Stimulated activated CD4-positive, alpha-beta T cell treated with anti-CD3 and anti-CD28 coated beads, Interleukin-12 subunit alpha, Interleukin-12 subunit beta, amount 100 ng/mL, for 4 hours (primary cell): ENCODE data around the gene HIPK3.

Experiments used
- DNase-seq: peaks from one replicate; pipeline ENCODE4 v3.0.0-alpha.2; 2020

Gene HIPK3

DNA sequence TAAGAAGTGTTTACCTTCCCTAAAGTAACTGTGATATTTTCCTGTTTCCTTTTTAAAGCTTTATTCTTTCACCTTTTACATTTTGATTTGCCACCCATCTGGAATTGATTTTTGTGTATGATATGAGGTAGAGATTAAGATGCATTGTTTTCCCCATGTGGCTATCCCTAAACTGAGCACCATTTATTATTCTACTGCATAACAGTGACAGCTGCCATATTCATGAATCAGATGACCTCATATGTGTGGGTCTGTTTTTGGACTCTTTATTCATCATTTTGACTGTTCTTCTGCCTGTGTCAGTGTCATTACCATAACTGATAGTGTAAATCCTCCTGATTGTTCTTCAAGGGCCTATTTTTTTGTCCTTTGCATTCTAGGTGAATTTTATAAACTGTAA, 50.8 kb downstream of the HIPK3 start:
- DNase-seq, result no peak

DNA sequence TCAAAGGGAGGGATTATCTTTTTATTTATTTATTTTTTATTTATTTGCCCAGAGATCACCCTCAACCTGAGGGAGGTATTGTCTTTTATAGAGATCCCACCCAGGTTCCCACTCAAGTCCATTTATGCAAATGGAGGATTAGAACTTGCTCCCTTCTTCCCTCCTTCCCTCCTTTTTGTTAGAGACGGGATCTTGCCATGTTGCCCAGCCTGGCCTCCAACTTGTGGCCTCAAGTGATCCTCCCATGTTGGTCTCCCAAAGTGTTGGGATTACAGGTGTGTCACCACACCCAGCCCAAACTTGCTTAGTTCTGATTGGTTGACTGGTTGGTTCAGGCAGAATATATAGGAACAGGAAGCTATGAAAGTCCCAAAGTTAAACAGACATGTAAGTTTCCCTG, 51.9 kb downstream of the HIPK3 start:
- no peak for DNase-seq

DNA sequence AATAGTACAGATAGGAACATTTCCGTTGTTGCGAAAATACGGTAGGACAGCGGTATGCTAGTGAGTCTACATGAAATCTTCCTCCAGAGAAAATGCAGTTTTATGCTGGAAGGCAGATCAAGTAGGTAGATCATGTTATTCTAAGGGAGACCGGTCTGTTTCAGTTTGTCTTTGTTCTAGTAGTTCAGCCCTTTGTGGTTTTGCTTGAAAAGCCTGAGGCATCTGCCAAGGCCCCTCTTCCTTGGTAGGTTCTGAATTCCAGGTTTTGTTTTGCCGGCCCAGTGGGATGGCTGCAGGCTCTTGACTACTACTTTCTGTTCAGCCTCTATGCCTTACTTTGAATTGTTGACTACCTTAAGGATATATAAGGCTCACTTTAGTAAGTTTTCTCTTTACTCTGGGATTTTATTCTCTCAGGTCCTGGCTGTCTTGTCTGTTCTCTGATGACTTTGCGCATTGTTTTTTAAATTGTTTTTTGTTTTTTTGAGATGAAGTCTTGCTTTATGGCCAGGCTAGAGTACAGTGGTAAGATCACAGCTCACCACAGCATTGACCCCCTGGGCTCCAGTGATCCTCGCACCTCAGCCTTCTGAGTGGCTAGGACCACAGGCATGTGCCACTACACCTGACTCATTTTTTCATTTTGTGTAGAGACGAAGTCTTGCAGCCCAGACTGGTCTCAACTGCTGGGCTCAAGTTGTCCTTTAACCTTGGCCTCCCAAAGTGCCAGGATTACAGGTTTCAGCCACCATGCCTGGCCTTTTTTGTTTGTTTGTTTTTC, 53.7 kb downstream of the HIPK3 start:
- no peak for DNase-seq

DNA sequence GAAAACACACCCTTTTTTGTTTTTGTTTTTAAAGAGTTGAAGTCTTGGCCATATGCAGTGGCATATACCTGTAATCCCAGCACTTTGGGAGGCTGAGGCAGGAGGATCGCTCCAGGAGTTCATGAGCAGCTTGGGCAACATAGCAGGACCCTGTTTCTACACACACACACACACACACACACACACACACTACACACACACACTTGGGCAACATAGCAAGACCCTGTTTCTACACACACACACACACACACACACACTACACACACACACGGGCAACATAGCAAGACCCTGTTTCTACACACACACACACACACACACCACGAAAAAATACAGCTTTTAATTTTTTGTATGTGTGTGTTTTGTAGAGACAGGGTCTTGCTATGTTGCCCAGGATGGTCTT, 54.5 kb downstream of the HIPK3 start:
- DNase-seq, result no peak

DNA sequence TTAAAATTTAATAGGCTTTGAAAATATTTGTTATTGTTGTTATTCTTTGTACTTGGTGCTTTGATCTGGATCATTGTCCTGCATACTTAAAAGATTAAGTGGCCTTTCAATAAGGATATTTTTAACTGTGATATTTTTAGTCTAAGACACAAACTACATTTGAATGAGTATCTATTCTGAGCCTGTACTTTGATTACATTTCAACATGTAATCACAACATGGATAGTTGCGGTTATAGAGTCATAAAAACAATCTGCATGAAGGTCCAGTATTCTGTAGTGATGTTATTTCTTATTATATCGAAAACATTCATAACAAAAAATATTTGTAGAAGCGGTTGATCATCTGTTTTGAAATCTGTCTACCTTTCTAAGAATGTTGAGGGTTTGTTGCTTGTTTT, 58.6 kb downstream of the HIPK3 start:
- no peak for DNase-seq

DNA sequence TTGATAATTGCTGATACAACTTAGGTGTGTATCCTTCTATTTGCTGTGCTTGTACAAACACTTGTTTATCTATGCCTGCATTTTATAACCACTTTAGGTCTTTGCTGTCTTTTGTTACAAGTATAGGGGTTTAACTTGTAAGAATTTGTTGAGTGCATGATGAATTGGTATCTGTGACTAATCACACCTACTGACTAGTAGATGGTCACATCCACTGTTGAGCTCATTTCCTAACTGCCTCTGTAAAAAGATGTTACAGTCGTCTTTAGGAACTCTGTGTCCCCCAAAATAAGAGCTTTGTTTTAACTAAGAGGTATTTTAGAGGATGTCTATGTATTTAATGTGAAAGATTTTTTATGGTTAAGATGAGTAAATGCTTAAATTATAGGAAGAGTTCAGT, 60.5 kb downstream of the HIPK3 start:
- DNase-seq, result no peak

DNA sequence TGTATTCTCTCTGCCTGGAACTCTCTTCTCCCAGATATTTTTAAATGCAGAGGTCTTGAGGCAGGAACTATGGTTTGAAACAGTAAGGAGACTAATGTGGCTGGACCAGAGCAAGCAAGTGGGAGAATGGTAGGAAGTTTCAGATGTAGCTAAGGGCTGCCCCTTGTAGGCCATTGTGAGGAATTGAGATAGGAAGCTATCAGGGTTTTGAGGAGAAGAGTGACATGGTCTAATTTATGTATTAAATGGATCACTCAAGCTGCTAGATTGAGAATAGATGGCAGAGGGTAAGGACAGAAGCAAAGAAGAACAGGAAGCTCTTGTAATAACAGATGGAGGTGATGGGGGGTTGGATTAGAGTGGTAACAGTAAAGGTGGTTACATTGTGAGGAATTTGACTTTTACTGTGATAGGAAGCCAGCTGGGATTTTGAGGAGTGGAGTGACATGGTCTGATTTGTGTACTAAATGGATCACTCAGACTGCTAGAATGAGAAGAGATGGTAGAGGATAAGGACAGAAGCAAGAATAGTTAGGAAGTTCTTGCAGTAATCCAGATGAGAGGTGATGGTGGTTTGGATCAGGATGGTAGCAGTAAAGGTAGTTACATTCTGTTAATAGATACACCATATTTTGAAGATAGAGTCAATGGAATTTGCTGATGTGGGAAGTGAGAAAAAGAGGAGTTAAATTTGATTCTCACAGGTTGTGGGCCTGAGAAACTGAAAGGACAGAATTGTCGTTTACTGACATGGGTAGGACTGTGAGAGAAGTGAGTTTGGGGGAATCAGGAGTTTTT, 63.0 kb downstream of the HIPK3 start:
- no peak for DNase-seq

DNA sequence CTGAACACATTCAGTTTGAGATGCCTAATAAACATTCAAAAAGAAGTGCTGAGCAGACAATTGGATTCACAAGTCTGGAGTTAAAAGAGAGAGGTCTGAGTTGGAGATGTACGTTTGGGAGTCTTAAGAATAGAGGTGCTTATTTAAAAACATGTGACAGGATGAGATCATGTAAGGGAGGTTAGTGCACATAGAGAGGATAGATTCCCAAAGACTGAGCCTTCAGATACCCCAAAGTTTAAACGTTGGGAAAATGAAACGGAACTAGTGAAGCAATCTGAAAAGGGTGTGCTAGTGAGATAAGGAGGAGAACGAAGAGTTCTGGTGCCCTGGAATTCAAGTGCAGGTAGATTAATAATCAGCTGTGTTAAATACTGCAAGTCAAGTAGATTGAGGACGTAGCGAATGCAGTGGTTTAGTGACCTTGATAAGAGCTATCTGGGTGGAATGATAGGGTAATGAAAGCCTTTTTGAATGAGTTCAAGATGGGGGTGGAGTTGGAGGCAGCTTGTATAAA, 63.7 kb downstream of the HIPK3 start:
- no peak for DNase-seq

DNA sequence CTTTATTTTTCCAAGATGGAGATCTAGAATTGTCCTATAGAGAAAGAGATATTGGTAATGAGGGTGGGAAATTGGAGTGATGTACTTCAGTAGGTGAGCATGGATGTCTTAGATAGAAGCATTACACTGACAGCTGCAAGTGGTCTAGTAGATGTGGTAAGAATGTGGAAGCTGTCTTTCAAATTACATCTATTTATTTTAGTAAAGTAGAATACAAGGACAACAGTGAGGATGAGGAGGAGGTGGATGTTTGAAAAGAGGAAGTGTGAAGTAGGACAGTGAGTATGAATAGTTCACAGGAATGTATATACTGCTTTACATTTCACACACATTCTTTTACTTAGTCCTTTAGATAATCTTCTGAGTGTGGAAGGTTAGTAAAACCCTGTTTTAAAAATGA, 64.2 kb downstream of the HIPK3 start:
- no peak for DNase-seq

DNA sequence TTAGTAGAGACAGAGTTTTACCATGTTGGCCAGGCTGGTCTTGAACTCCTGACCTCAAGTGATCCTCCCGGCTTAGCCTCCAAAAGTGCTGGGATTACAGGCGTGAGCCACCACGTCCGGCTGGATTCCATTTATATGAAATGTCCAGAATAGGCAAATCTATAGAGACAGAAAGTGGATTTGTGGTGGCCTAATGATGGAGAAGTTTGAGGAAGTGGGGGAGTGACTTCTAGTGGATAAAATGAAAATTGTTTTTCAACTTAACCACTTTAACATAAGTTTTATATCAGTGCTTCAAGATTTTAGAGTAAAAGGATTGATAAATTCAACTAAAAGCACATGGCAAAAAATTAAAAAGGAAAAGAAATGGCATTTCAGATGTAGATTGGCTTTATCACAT, 66.2 kb downstream of the HIPK3 start:
- DNase-seq, result no peak

DNA sequence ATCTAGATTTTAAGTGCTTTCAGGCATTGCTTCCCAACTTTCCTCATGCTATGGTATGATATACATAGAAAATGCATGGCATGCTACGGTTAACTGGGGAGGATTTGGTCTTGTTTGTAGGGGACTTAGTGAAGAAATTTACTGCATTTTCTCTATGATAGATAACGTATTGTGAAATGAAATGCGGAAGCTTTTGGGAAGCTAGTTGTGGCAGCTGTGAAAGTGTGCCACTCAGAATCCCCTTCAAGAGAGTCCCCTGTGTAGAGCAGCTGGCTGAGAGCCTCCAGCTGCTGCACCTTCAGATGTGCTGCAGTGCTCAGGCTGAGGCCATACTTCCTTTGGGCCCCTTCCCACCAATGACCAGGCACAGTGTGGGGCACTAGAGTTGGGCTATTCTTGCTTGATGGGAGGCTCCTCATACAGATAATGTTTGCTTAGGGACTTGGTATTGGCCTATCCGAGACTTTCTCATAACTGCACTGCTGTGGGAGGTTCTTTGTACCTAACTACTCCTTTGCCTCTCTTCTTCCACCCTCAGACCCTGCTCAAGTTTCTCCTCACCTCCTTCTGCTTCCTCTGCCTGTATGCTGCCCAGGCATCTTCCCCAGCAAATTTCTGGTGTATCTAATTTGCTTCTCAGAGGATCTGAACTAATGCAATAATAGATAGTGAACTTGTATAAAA, 67.3 kb downstream of the HIPK3 start:
- DNase-seq, result no peak

DNA sequence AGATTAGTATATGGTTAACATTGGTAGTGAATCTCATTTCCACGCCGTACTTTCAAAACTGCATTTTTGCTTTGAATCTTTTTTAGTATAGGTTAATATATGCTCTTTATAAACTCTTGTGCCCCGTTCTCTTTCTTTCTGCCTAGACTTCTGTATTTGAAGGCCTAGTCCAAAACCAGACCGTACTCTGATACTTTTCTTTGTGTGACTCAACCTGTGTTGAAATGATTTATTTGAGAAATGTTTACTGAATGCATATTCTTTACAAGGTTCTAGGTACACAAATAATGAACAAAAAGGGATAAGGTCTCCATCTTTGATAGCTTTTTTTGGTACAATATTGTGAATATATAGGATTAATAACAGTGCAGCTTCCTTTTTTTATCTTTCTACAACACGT, 68.3 kb downstream of the HIPK3 start:
- DNase-seq, result no peak

DNA sequence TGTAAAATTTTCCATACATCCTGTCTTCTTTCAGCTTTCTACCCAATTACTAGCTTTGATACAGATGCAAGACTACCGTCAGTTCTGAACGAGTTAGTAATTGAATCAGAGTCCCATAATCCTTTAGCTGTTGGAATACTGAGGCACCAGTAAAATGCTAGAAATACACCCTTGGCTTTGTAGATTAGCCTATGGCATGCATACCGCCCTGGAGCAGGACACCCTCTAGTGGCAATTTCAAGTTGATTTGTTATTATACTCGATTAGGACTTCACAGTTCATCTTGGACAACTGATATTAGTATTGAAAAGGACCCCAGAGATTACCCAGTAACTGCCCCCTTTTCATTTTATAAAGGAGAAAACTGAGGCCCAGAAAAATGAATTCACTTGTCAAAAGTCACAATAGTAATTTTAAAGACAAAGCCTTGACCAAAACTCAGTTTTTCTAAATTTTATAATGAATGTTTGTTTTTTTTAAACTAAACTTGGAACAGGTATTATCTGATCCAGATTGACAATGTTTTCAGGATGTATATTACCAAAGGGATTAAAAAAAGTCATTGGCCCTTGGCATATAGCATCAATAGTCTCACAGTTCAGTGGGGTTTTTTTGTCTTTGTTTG, 72.6 kb downstream of the HIPK3 start:
- peak; percentile 22 for DNase-seq

DNA sequence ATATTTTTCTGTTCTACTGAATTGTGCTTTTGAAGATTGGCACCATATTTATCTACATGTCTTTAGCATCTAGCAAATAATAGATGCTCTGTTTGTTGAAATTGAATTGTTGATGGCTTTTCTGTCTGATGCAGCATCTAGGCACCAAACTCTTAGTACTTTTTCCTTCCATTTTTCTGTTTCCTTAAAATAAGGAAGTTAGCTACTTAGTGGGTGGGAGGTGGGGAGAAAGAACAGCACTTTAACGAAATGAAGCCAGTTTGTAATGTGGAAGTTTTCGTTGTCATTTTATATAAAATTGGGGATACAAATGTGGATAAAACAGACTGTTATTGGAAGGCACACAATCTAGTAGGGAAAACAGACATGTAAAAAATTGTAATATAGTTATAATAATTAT, 76.6 kb downstream of the HIPK3 start:
- no peak for DNase-seq

DNA sequence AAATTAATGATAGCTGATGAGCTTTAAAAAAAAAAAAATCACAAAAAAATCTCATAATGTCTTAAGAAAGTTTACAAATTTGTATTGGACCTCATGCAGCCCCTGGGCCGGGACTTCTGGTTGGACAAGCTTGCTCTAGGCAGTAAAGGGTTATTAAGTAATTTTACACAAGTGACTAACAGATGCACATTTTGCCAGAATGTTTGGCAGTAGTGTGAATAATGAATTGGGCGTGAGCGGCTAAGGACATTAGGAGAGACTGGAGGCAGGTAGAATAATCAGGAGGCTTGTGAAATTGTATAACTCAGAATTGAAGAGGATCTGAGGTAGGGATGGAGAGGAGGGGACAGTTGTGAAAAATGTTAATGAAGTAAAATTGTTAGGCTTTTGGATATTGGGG, 77.4 kb downstream of the HIPK3 start:
- DNase-seq, result no peak

DNA sequence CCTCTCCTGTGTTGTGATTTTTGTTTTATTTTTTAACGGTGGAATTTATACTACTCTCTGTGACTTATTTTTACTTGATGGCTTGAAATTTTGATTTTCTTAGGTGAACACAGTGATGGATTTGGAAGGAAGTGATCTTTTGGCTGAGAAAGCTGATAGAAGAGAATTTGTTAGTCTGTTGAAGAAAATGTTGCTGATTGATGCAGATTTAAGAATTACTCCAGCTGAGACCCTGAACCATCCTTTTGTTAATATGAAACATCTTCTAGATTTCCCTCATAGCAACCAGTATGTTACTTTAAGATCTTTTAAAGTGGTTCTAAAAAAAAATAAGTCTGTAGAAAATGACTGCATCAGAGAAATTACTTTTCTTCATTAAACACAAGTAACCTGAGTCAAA, 82.1 kb downstream of the HIPK3 start:
- DNase-seq, result no peak

DNA sequence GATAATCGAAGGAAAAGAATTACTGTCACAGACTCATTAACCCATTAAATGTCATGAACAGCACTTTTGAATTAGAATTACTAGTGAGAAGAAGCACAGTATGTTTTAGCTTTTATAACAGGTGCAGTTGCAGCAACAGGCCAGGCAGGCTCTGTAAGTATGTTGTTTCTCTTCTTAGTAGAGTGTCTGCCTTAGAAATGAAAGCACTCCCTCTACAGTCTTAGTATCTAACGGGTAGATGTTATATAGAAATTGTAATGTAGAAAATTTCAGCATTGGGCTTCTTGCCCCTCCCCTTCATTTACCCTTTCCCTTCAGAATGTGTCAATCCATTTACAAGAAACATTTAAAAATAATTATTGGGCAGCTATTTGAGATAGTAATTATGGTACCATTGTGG, 87.4 kb downstream of the HIPK3 start:
- DNase-seq, result no peak

DNA sequence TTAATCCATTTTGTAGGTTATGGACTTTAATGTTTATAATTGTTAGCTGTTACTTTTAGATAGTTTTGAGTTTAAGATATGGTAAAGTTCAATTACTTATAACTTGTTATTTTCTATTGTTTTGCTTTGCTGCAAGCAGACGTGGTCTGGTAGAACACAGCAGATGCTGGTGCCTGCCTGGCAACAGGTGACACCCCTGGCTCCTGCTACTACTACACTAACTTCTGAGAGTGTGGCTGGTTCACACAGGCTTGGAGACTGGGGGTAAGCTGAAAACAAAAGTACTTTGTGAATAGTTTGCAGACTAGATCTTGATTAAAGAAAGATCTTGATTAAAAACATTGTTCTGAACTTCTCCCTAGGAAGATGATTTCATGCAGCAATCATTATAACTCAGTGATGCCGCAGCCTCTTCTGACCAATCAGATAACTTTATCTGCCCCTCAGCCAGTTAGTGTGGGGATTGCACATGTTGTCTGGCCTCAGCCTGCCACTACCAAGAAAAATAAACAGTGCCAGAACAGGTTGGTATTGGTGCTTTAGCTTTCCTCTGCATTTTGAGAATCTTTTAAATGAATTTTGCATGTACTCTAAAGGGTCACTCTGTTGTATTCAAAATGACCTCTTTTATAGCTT, 90.4 kb downstream of the HIPK3 start:
- no peak for DNase-seq

DNA sequence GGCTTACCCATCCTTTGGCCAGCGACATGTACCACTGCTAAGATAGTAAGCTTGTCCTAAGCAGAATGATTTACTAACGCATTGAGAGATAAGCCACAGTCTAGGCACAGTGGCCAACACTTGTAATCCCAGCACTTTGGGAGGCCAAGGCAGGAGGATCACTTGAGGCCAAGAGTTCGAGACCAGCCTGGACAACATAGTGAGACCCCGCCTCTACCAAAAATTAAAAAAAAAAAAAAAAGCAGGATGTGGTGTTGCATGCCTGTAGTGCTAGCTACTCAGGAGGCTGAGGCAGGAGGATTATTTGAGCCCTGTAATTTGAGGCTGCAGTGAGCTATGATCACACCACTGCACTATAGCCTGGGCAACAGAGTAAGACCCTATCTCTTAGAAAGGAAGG, 93.1 kb downstream of the HIPK3 start:
- no peak for DNase-seq

DNA sequence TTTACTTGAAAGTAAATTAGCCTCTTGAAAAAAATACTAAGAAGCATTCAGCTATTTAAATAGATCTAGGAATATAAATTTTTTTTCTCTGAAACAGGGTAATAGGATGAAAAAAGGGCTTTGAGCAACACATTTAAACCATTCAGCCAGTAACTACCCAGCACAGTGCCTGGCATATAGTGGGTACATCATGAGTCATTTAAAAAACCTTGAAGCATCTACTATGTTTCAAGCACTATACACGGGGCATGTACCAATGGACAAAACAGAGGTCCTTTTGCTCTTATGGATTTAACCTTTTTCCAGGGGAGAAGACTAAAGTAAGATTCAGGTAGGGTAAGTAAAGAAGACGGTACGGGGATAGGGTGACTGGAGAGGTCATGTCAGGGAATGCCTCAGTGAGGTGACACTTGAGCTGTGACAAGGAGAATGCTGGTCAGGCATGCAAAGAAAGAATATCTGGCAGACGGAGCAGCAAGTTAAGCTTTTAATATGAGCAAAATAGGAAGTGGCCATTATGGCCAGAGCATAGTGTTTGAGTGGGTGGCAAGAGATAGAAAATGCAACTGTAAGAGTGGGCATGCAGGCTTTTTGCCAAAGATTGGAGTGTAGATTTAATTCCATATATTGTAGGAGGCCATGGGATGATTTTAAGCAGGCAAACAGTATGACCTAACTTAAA, 101.1 kb downstream of the HIPK3 start:
- DNase-seq, result no peak

DNA sequence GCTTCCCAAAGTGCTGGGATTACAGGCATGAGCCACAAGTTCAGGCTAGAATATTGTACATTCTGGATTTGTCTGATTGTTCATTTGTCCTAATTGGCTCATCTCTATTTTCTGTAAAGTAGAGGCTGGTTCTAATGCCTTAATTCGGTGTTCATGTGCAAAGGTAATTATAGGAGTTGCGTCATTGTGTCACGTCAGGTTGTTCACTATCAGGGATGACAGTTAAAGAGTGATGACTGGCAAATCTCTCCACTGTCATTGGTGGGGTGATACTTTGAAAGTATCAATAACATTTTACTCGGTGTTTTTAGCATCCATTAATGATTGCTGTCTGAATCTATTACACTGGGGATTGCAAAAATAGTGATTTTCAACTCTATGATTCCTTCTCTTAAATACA, 103.5 kb downstream of the HIPK3 start:
- DNase-seq, result no peak
